Activated CD4-positive, alpha-beta T cell treated with anti-CD3 and anti-CD28 coated beads, Interleukin-2, amount 10 ng/mL, durations not matched to agents 24 days and 14 days (primary cell): ENCODE measurements around the gene ALDH3A1. TPM values are rescaled to one million over a fixed set of nuclear protein-coding genes. Genes with fewer than 3 reads are reported as not detected.

ENCODE experiments used
- DNase-seq: peaks from one replicate; pipeline ENCODE4 v3.0.0; 2022
- H3K27ac Mint-ChIP-seq: one replicate; pipeline ENCODE4 v1.8.0; 2022; ENCODE audit warnings: mild to moderate bottlenecking, mixed read lengths
- H3K27me3 Mint-ChIP-seq: one replicate; pipeline ENCODE4 v1.8.0; 2022; ENCODE audit warnings: mixed read lengths
- H3K36me3 Mint-ChIP-seq: one replicate; pipeline ENCODE4 v1.8.0; 2022; ENCODE audit warnings: low read depth, mild to moderate bottlenecking, mixed read lengths
- H3K4me1 Mint-ChIP-seq: one replicate; pipeline ENCODE4 v1.8.0; 2021; ENCODE audit warnings: mixed read lengths
- H3K4me3 Mint-ChIP-seq: one replicate; pipeline ENCODE4 v1.8.0; 2022; ENCODE audit warnings: mild to moderate bottlenecking, moderate library complexity, mixed read lengths
- H3K9me3 Mint-ChIP-seq: one replicate; pipeline ENCODE4 v1.8.0; 2021; ENCODE audit warnings: mixed read lengths
- intact Hi-C: fragments of 100-400 bp; cut with micrococcal nuclease; formaldehyde crosslinking; loops from one replicate; pipeline ENCODE4 v1.15.1; 2023
- total RNA-seq: library from RNA; stranded (reverse); gene quantifications from 2 replicates; pipeline ENCODE4 v1.2.3, GENCODE V29; 2022

The ALDH3A1 gene
- total RNA-seq, 1 donor from 2014 or later, result not detected

DNA sequence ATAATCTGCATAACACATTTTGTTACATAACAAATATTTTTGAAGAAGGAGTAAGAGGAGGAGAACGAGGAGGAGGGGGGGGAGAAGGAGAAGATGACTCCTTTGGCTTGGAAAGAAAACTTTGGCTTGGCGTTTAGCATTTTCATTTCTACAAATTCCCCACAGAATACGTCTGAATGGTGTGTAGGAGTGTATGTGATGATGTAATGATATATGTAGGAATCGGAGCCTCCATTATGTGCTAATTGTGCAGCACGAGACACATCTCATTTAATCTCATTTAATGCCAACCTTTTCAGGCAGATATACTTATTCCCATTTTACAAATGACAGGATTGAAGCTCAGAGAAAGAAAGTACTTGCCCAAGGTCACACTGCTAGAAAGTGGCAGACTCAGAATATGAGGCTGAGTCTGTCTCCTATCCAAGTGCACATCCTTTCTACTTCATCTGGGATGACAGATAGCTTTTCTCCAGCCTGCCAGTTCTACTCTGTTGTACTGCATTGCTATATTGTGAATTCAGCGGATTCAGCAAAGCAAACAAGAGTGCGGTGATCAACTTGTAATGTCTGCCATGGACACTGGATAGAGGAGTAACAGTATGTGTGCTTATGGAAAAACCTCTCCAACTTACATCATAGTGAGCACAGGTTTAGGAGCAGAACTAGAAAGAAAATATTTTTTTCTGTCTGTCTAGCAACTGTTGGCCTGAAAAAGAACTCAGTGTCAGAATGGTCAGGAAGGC is 21.3 kb downstream of the ALDH3A1 start:
- no peak for DNase-seq
- Mint-ChIP-seq H3K27ac (no peak overlapping the region), H3K9me3 (no peaks in the 10 kb centered on the region), H3K36me3 (no peaks in the 10 kb centered on the region), H3K27me3 (peaks cover 12% of the 10 kb centered on the region), H3K4me1 (peaks cover 2% of the 10 kb centered on the region), H3K4me3 (no peak overlapping the region)
- intact Hi-C loops, result no loop called here

DNA sequence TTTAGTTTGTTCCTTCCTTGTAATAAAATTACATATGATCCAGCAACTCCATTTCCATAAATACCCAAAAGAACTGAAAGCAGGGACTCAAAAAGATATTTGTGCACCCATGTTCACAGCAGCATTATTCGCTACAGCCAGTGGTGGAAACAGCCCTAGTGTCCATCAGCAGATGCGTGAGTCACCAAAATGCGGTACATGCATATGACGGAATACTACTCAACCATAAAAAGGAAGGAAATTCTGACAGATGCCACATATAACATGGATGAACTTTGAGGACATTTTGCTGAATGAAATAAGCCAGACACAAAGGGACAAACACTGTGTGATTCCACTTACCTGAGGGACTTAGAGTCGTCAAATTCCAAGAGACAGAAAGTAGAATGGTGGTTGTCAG is 22.6 kb downstream of the ALDH3A1 start:
- H3K9me3 Mint-ChIP-seq, result no peaks in the 10 kb centered on the region
- H3K4me1 Mint-ChIP-seq, result peaks cover 2% of the 10 kb centered on the region
- H3K27me3 Mint-ChIP-seq, result peaks cover 12% of the 10 kb centered on the region

DNA sequence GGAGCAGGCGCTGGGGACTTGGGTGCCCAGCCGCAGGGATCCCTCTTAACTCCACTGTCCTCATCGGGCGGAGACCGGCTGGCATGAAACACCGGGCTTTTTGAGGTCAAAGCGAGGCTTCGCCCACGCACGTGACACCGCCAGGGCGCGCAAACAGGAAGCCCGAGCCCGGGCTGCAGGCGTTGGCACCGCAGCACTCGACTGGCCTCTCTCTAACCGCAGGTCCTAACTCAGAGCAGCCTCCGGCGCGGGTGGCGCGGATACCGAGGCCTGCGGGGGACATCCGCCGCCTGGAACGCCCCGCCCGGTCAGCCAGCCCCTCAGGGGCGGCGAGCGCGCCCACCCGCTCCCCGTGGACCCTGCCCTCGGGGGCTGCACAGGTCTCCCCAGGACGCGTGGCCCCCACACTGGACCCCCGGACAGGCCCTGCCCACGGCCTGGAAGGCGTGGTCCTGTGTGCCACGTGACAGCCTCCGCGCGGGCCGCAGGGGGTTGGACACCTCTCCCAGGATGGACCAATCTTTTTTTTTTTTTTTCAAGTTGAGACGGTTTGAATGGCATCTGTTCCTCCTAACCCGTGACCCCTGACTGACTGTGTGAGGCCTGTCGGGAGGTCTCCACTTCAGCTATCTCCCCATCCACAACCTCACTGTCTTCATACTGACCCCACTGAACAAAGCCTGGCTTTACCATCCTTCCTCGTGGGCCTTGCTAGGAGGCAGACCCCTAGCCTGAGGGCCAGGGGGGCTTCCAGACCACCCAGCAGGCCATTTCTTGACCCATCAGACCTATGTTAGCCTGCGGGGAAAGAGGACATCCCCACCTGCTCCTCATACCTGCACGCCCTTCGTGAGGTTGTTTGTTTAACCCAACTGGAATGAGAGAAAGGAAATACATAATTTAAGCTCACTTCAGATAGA is 23.3 kb downstream of the ALDH3A1 start:
- Mint-ChIP-seq H3K4me3 (no peak overlapping the region), H3K36me3 (no peaks in the 10 kb centered on the region), H3K27ac (no peak overlapping the region), H3K4me1 (peaks cover 2% of the 10 kb centered on the region), H3K9me3 (no peaks in the 10 kb centered on the region), H3K27me3 (peaks cover 12% of the 10 kb centered on the region)
- no peak for DNase-seq
- intact Hi-C loops, result no loop called here

More for the DNA sequence above, 22.6 kb downstream of the ALDH3A1 start:
- H3K4me3 Mint-ChIP-seq, result no peak overlapping the region
- intact Hi-C loops, result no loop called here
- no peaks in the 10 kb centered on the region for H3K36me3 Mint-ChIP-seq
- no peak overlapping the region for H3K27ac Mint-ChIP-seq
- DNase-seq, result no peak

DNA sequence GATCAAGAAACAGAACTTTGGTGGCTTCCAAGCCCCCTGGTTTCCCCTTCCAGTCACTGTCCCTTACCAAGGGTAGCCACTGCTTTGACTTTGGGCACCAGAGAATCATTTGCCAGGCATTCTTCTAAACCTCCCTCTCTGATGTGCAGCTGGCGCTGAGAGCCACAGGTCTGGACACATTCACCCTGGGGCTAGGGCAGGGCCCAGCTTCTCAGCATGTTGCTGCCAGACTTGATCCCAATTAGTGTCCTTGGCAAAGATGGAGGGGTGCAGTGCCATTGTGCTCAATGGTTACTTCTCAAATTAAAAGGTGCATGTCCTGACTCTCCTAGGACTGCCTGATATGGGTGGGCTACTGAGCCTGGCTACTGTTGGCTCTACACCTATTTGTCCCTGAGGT is 24.1 kb downstream of the ALDH3A1 start:
- H3K9me3 Mint-ChIP-seq, result no peaks in the 10 kb centered on the region
- H3K4me3 Mint-ChIP-seq, result no peak overlapping the region
- peaks cover 12% of the 10 kb centered on the region for H3K27me3 Mint-ChIP-seq
- no peaks in the 10 kb centered on the region for H3K36me3 Mint-ChIP-seq
- intact Hi-C loops, result no loop called here
- H3K27ac Mint-ChIP-seq, result no peak overlapping the region
- peaks cover 2% of the 10 kb centered on the region for H3K4me1 Mint-ChIP-seq
- DNase-seq, result no peak

DNA sequence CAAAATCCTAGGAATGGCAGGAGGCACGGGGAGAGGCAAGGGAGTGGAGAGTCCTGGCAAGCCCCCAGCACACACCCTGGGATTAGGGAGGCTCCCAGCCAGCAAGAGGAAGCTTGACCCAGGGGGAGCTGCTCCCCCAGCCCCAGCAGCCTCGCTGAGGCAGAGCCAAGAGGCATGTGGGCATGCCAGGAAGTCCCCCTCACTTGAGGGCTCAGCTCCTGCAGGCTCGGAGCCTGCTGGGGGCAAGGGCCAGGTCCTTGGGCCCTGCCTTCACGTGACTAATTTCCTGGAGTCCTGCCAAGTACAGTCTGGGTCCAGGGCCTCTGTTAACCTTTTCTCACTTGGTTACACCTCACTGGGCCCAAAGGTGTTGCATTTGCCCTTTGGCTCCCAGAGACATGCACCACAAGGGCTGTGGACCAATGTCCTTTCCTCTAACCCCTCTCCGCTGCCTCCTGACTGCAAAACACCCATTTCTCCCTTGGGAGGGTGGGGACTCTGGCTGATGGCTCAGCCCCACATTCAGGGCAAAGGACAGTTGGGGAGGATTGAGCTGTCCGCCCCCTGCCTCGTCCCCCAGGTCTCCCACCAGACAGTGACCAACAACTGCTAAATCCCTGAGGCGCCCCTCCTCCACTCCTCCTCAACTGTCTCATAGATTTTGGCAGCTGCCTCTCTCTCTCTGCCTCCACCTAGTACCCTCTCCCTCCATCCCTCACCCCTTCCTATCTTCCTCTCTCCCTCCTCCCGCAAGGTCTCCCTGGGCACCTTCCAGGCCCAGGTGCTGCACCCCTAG is 27.3 kb downstream of the ALDH3A1 start:
- peaks cover 2% of the 10 kb centered on the region for H3K4me1 Mint-ChIP-seq

DNA sequence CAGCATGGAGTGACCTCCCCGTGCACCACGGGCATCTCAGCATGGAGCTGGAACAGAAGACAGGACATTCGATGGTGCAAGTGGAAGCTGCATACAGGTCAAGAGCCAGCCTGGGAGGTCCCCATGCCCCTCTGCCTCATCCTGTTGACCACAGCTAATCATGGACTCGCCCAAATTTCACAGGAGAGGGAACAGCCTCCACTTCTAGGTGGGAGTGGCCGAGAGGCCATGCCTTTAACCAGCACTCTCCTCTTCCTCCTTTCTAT is 28.0 kb downstream of the ALDH3A1 start:
- DNase-seq, result no peak
- Mint-ChIP-seq H3K4me3 (no peak overlapping the region), H3K27me3 (peaks cover 6% of the 10 kb centered on the region), H3K27ac (no peak overlapping the region), H3K4me1 (peaks cover 1% of the 10 kb centered on the region), H3K9me3 (no peaks in the 10 kb centered on the region), H3K36me3 (no peaks in the 10 kb centered on the region)
- intact Hi-C loops, result no loop called here

More for the DNA sequence above, 27.3 kb downstream of the ALDH3A1 start:
- Mint-ChIP-seq H3K9me3 (no peaks in the 10 kb centered on the region), H3K27me3 (peaks cover 12% of the 10 kb centered on the region), H3K4me3 (no peak overlapping the region), H3K36me3 (no peaks in the 10 kb centered on the region), H3K27ac (no peak overlapping the region)
- intact Hi-C loops, result no loop called here
- DNase-seq, result no peak

DNA sequence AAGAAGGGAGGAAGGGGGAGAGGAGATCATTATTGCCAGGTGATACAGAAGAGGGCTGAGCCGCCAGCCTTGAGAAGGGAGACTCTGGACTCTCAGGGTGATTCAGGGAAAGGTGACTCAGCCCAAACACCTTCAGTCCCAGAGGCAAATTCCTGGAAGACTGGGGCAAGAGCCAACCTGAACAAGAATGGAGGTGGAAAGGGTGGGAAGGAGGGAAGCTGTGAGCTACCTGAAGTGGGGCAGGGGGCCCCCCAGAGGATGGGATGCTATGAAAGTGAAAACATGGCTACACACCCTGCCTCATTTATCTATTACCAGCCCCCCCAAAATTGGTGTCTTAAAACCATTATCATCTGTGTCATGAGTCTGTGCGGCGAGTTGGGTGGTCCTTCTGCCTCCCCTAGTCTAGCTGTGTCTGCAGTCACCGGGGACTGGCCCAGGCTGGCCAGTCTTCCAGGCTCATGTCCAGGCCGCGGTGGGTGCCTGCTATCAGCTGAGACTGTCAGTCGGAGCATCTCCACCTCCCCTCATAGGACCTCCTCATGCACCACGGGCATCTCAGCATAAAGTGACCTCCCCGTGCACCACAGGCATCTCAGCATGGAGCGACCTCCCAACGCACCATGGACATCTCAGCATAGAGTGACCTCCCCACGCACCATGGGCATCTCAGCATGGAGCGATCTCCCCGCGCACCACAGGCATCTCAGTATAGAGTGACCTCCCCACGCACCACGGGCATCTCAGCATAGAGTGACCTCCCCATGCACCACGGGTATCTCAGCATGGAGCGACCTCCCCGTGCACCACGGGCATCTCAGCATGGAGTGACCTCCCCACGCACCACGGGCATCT is 28.5 kb downstream of the ALDH3A1 start:
- Mint-ChIP-seq H3K27ac (no peak overlapping the region), H3K4me3 (no peak overlapping the region), H3K9me3 (no peaks in the 10 kb centered on the region), H3K27me3 (peaks cover 4% of the 10 kb centered on the region), H3K36me3 (no peaks in the 10 kb centered on the region), H3K4me1 (no peaks in the 10 kb centered on the region)
- no peak for DNase-seq
- intact Hi-C loops, result no loop called here

DNA sequence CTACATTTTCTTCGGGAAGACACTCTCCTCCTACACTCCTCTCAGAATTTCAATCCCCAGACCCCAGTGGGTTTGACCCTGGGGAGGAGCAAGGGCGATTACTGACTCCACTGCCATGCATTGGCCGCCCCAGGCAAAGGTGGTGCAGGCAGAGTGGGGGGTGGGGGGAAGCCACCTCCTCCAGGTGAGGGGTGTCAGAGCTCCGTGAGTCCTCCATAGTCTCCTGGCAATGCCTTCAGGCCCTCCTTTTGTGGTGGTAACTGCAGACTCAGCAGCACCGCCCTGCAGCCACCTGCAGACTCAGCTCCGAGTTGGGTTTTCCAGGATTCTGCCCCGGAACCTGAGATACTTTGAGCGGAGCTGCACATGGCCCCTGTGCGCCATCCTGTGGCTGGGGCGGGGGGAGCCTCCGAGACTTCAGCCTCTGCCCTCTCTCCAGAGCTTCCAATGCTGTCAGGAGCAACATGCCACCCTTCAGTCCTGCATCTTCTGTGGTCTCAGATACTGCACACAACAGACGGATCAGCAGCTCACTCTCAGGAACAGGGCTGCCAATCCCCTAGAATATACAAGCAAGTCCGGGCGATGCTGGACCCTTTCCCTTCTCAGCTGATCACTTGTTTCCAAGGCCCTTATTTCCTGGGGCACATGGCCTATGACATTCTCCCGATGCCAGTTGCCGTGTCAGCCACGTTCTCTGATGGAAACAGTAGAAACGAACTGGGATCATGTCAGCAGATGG is 29.3 kb downstream of the ALDH3A1 start:
- Mint-ChIP-seq H3K27me3 (peaks cover 2% of the 10 kb centered on the region), H3K4me1 (no peaks in the 10 kb centered on the region), H3K4me3 (no peak overlapping the region), H3K9me3 (no peaks in the 10 kb centered on the region), H3K27ac (no peak overlapping the region), H3K36me3 (no peaks in the 10 kb centered on the region)
- intact Hi-C loops, result no loop called here
- DNase-seq, result no peak

DNA sequence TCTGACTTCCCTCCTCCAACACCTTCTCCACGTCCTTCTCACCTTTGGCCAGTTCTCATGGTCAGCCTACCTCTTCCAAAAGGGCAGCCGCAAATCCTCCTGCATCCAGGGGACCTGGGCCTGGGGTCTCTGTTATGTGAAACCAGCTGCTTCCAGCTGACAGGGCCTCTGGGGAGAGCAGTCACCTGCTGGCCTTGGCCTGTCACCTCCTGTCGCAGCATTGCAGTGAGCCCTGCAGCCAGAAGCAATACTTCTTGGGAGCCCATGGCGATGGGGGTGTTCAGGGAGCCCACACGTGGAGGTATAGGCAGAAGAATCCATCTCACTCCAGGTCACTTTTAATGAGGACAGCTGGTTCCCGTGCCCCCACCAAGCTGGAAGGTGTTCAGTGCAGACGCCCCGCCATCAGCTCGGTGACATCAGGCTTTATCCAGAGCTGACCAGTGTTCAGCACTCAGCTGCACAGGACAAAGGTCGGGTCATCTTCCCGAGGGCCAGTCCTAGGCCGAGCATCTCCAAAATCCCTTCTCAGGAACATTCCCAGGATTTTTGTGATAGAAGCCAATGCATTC is 30.0 kb downstream of the ALDH3A1 start:
- H3K4me1 Mint-ChIP-seq, result no peaks in the 10 kb centered on the region
- intact Hi-C loops, result no loop called here
- H3K9me3 Mint-ChIP-seq, result no peaks in the 10 kb centered on the region
- peaks cover 2% of the 10 kb centered on the region for H3K27me3 Mint-ChIP-seq
- H3K36me3 Mint-ChIP-seq, result no peaks in the 10 kb centered on the region
- DNase-seq, result no peak
- no peak overlapping the region for H3K27ac Mint-ChIP-seq
- H3K4me3 Mint-ChIP-seq, result no peak overlapping the region

DNA sequence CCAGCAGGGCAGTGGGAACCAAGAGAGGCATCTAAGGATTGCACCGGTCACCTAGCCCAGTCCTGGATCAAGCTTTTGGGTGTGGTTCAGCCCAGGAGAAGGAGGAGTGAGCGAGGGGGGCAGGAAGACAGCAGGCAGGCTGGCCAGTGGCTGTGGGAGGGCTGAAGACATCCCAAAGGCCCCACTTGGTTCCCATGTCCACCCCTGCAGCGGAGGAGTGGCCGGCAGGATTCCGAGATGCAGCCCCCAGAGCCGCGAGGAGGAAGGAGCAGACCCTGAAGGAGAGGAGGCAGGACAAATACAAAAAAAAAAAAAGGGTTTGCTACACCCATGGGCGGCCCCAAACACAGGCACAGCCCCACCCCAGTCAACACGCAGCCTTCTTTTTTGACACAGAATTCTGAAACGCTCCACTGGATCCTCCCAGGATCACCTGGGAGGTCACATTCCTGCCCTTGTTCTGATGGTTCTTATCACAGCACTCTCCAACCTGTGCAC is 30.6 kb downstream of the ALDH3A1 start:
- intact Hi-C loops, result no loop called here
- H3K9me3 Mint-ChIP-seq, result no peaks in the 10 kb centered on the region

DNA sequence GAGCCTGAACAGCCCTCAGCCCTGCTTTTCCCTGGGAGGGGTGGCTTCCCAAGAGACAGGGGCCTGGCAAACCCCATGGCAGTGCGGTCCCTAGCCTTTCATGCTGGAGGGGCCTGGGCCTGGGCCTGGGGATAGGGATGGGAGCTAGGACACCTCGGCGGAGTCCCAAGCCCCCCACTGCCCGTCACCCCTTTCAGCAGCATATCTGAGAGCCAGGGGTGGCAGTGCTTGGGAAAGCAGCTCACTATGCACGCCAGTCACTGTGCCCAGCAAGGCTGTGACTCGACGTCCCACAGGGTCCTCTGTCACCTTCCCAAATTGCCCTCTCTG is 31.1 kb downstream of the ALDH3A1 start:
- H3K9me3 Mint-ChIP-seq, result no peaks in the 10 kb centered on the region
- intact Hi-C loops, result no loop called here
- no peak overlapping the region for H3K4me3 Mint-ChIP-seq
- H3K4me1 Mint-ChIP-seq, result no peaks in the 10 kb centered on the region
- no peak for DNase-seq
- no peak overlapping the region for H3K27ac Mint-ChIP-seq
- no peaks in the 10 kb centered on the region for H3K36me3 Mint-ChIP-seq
- H3K27me3 Mint-ChIP-seq, result no peaks in the 10 kb centered on the region

More for the DNA sequence above, 30.6 kb downstream of the ALDH3A1 start:
- H3K36me3 Mint-ChIP-seq, result no peaks in the 10 kb centered on the region
- DNase-seq, result no peak
- H3K4me3 Mint-ChIP-seq, result no peak overlapping the region
- peaks cover 2% of the 10 kb centered on the region for H3K27me3 Mint-ChIP-seq
- no peaks in the 10 kb centered on the region for H3K4me1 Mint-ChIP-seq
- H3K27ac Mint-ChIP-seq, result no peak overlapping the region

DNA sequence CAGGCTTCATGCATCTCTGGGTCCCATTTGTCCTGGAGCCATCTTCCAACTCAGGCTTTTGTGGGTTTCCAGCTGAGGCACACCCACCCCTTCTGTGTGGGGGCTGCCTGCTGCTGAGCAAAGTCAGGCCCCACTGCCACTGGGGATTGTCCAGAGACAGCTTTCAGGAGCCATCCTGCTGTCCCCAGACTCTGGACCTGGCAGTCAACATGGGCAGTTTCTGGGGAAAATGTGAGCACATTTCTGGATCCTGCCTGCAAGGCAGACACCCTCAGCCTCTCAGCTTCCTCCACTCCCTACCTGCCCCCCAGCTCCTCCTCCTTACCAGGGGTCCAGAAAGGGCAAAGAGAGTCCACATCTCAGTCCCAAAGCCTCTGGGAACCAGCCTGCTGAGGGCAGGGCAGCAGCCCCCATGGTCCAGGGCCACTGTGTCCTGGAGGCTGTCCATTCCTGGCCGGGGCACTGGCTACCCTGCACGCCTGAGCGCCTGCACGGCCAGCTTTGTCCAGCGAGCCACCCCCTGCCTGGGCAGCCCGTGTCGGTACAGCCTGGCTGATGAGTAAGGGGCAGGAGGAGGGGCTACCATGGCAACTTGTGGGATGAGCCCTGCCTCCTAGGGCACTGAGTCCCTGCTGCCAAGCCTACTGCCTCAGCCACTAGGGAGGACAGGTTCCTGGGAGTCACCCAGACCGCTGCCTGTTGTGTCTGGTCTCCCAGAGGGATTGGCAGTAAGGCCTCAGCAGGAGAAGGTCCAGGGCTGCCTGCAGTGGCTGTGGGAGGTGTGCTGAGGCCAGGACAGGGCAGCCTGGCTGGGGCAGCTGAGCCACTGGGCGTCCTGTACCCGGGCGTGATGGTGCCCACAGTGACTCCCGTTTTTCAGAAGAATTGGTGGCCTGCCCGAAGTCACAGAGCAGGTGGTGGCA is 31.7 kb downstream of the ALDH3A1 start, which contains the start of gene SLC47A2:
TSS of gene SLC47A2 (minus strand) at position 477 of the 923 bp plus-strand sequence. CDS start at position 448, 29 bp downstream.
- Mint-ChIP-seq H3K4me1 (no peaks in the 10 kb centered on the region), H3K27me3 (no peaks in the 10 kb centered on the region), H3K9me3 (no peaks in the 10 kb centered on the region), H3K36me3 (no peaks in the 10 kb centered on the region), H3K4me3 (no peak within 1 kb of the TSS), H3K27ac (no peak within 1 kb of the TSS)
- intact Hi-C loops, result no loop called here
- no peak for DNase-seq
